Osteocyte (in vitro differentiated cells): ENCODE measurements around the gene MAP3K20. TPM values are rescaled to one million over a fixed set of nuclear protein-coding genes. Genes with fewer than 3 reads are reported as not detected.

Experiments used
- DNase-seq: peaks from one replicate; pipeline ENCODE4 v3.0.0; 2021; ENCODE audit warnings: mixed read lengths; ENCODE audit not compliant: unreplicated experiment; ENCODE audit errors: extremely low spot score
- H3K27ac Mint-ChIP-seq: one replicate; pipeline ENCODE4 v1.8.0; 2021; ENCODE audit warnings: mild to moderate bottlenecking, mixed read lengths; ENCODE audit not compliant: unreplicated experiment
- H3K27me3 Mint-ChIP-seq: one replicate; pipeline ENCODE4 v1.8.0; 2021; ENCODE audit warnings: mixed read lengths; ENCODE audit not compliant: unreplicated experiment
- H3K36me3 Mint-ChIP-seq: one replicate; pipeline ENCODE4 v1.8.0; 2021; ENCODE audit warnings: mixed read lengths; ENCODE audit not compliant: unreplicated experiment
- H3K4me1 Mint-ChIP-seq: one replicate; pipeline ENCODE4 v1.8.0; 2021; ENCODE audit warnings: mixed read lengths; ENCODE audit not compliant: unreplicated experiment
- H3K4me3 Mint-ChIP-seq: one replicate; pipeline ENCODE4 v1.8.0; 2021; ENCODE audit warnings: mild to moderate bottlenecking, moderate library complexity, mixed read lengths; ENCODE audit not compliant: unreplicated experiment
- H3K9me3 Mint-ChIP-seq: one replicate; pipeline ENCODE4 v1.8.0; 2021; ENCODE audit warnings: mixed read lengths; ENCODE audit not compliant: unreplicated experiment
- total RNA-seq: library from RNA; stranded (reverse); gene quantifications from 2 replicates; pipeline ENCODE4 v1.2.1, GENCODE V29; 2021
- TF ChIP-seq, protein P1 (sequence below): fragments of 200-600 bp; sonication (generic); IDR thresholded peaks from 2 replicates; pipeline ENCODE4 v1.5.0; 2021; ENCODE audit warnings: antibody characterized with exemption, mild to moderate bottlenecking, moderate library complexity

The MAP3K20 gene
- total RNA-seq, 1 donor from 2014 or later: 57.4 TPM

DNA sequence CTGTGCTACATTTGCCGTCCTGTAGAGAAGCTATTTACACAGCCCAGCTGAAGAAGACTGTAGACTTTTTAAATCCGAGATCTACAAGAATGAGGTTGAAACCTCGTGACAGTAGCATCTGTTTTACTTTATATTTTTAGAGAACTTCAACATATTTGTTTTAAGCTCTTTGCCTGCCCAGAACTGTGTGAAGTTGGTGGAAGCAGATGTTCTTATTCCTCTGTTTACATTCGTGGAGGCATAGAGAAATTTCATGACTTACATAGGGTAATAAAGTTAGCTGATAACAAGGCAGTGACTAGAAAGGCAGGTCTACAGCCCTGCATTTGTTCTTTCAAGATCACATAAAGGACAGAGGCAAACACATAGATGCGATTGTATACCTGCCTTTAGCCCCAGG is 47.0 kb upstream of the MAP3K20 start:
- Mint-ChIP-seq H3K4me3 (no peak overlapping the region), H3K27me3 (no peaks in the 10 kb centered on the region), H3K9me3 (no peaks in the 10 kb centered on the region), H3K27ac (peak overlapping the region; percentile 63), H3K36me3 (no peaks in the 10 kb centered on the region), H3K4me1 (peaks cover 28% of the 10 kb centered on the region)
- TF ChIP-seq, protein P1, sequence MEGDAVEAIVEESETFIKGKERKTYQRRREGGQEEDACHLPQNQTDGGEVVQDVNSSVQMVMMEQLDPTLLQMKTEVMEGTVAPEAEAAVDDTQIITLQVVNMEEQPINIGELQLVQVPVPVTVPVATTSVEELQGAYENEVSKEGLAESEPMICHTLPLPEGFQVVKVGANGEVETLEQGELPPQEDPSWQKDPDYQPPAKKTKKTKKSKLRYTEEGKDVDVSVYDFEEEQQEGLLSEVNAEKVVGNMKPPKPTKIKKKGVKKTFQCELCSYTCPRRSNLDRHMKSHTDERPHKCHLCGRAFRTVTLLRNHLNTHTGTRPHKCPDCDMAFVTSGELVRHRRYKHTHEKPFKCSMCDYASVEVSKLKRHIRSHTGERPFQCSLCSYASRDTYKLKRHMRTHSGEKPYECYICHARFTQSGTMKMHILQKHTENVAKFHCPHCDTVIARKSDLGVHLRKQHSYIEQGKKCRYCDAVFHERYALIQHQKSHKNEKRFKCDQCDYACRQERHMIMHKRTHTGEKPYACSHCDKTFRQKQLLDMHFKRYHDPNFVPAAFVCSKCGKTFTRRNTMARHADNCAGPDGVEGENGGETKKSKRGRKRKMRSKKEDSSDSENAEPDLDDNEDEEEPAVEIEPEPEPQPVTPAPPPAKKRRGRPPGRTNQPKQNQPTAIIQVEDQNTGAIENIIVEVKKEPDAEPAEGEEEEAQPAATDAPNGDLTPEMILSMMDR: no peak
- DNase-seq: no peak

DNA sequence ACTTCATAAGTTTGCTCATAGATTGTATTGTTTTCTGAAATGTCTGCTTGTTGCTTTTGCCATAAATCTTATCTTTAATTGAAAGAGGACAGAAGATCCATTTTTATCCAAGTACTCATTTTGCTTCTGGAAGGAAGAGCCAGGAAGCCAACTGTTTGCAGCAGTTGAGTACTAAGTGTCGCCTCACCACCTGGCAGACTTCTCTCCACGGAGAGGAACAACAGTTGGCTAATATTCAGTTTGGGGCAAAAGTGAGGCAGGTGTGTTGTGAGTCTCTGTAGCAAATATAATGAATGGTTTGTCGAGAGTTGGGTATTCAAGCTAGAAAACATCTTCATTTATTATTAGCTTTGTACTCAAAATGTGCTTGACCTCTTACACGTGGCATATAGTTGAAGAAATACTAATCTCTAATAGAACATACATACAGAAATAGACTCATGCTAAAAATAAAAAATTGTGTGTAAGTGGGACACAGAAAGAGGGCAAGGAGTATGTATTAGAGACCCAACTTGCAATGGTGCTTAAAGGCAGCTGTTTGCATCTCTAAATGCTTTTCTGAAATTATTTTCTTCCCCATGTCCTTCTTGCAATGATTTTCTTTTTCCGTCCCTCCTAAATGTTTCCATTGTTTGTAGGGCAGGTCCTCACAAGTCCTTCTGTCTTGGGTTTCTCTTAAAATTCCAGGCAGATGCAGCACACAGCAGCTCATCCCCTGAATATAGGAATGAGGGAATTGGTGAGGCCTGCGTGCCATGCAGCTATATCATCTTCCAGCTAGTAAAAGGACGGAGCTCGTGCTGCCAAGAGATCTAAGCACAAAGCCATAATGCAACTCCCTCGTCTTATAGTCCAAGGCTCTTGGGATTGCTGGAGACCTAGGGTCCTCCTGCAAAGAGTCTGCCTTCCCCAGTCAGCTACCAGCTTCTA is 44.8 kb upstream of the MAP3K20 start:
- no peak overlapping the region for H3K27ac Mint-ChIP-seq
- H3K4me1 Mint-ChIP-seq: peaks cover 32% of the 10 kb centered on the region
- no peaks in the 10 kb centered on the region for H3K27me3 Mint-ChIP-seq
- no peaks in the 10 kb centered on the region for H3K9me3 Mint-ChIP-seq
- TF ChIP-seq, protein P1: no peak
- H3K4me3 Mint-ChIP-seq: no peak overlapping the region
- DNase-seq: no peak
- H3K36me3 Mint-ChIP-seq: no peaks in the 10 kb centered on the region

DNA sequence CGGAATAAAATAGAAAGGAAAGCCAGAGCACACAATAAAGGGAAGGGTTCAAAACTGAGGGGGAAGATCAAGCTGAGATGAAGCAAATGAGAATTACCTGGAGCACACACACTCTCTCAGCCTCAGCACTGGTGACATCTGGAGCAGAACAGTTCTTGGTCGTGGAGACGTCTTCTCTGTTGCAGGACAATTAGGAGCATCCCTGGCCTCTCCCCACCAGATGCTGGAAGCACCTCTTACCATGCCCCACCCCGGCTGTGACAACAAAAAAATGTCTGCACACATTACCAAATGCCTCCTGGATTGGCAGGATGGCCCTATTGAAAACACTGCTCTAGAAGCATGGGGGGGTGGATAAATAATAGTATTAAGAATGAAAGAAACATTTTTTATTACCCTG is 43.6 kb upstream of the MAP3K20 start:
- H3K27me3 Mint-ChIP-seq: no peaks in the 10 kb centered on the region
- no peaks in the 10 kb centered on the region for H3K36me3 Mint-ChIP-seq
- TF ChIP-seq, protein P1: no peak
- H3K4me1 Mint-ChIP-seq: peaks cover 32% of the 10 kb centered on the region
- no peak overlapping the region for H3K4me3 Mint-ChIP-seq
- no peak overlapping the region for H3K27ac Mint-ChIP-seq
- DNase-seq: no peak
- no peaks in the 10 kb centered on the region for H3K9me3 Mint-ChIP-seq

DNA sequence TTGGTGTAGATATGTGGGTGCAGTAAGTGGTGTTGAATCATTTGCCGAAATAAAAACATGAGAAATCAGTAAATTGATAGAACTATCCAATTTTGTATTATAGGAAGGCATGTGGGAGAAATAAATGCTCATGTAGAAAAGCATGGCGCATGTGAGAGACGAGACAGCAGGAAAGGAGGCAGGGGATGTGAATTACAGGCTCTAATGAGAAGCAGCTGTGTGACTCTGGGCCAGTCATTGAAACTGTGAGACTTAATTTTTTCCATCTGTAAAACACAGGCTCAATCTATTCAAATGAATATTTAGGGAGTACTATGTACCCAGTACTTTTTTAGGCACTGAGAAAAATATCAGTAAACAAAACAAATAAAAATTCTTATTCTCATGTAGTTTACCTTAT is 42.6 kb upstream of the MAP3K20 start:
- Mint-ChIP-seq H3K4me3 (no peak overlapping the region), H3K4me1 (peaks cover 27% of the 10 kb centered on the region), H3K27ac (no peak overlapping the region), H3K36me3 (no peaks in the 10 kb centered on the region), H3K27me3 (no peaks in the 10 kb centered on the region), H3K9me3 (no peaks in the 10 kb centered on the region)
- DNase-seq: no peak
- TF ChIP-seq, protein P1: no peak

DNA sequence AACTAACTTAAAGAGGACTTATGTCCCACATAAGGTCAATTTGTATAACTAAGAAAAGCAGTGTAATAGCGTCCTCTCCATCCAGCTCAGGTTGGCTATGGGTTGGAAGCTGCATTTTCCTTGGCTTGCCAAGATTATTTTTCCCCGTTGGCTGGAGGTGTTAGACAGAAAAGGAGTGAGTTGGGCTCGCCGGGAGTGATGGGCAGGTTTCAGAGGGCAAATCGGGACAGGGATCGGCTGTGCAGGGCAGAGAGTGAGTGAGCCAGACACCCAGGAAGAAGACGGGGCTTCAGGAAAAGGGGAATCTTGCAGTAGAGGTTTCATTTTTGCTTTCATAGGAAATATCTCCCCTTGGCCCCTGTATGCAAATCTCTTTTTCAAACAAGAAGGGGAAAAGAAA is 41.5 kb upstream of the MAP3K20 start:
- no peak overlapping the region for H3K4me3 Mint-ChIP-seq
- no peaks in the 10 kb centered on the region for H3K9me3 Mint-ChIP-seq
- no peaks in the 10 kb centered on the region for H3K36me3 Mint-ChIP-seq
- H3K27ac Mint-ChIP-seq: no peak overlapping the region
- H3K27me3 Mint-ChIP-seq: no peaks in the 10 kb centered on the region
- no peak for DNase-seq
- TF ChIP-seq, protein P1: no peak
- peaks cover 17% of the 10 kb centered on the region for H3K4me1 Mint-ChIP-seq
